Measurements from ENCODE around the gene POLR2H.

Gene POLR2H

DNA sequence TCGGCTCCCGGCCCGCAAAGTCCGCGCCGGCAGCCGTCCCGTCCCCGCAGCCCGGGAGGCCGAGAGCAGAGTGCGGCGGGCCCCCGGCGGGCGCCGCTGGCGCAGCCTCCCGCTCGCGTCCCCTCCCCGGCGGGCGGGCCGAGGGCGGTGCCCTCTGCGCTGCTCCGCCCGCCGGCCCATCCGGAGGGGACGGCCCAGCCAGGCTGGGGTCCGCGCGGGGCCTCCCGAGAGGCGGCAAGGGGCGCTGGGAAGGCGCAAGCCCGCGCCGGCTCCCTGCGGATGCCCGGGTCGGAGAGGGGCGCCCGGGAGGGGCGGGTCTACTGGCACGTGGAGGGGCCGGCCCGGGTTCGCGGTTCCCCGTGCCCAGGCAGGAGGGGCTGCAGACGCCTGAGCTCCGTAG is at the start of gene POLR2H, which contains the start of gene CLCN2:
TSS of gene POLR2H (plus strand) at position 179 of the 400 bp plus-strand sequence. CDS start 1,783 bp downstream, outside the sequence.
TSS of gene CLCN2 (minus strand) at position 74 of the 400 bp plus-strand sequence. CDS start 126 bp downstream, outside the sequence.
- DNase-seq = peak in 44 of 51 donors; percentile 34 to 83 (median 67)

DNA sequence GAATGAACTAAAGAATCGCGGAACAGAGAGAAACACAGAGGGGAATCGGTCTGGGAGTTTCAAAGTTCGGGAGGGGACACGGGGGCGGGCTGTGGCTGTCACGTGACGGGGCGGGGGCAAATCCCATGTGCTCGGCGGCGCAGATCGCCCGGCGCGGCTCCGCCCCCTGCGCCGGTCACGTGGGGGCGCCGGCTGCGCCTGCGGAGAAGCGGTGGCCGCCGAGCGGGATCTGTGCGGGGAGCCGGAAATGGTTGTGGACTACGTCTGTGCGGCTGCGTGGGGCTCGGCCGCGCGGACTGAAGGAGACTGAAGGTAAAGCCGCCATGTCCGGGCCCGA is 47.2 kb upstream of the POLR2H start, which contains the start of gene EIF4G1:
TSS of gene EIF4G1 (plus strand) at position 244 of the 337 bp plus-strand sequence. CDS start 1,191 bp downstream, outside the sequence.
- DNase-seq = peak; percentile 54 to 95 (median 88)

DNA sequence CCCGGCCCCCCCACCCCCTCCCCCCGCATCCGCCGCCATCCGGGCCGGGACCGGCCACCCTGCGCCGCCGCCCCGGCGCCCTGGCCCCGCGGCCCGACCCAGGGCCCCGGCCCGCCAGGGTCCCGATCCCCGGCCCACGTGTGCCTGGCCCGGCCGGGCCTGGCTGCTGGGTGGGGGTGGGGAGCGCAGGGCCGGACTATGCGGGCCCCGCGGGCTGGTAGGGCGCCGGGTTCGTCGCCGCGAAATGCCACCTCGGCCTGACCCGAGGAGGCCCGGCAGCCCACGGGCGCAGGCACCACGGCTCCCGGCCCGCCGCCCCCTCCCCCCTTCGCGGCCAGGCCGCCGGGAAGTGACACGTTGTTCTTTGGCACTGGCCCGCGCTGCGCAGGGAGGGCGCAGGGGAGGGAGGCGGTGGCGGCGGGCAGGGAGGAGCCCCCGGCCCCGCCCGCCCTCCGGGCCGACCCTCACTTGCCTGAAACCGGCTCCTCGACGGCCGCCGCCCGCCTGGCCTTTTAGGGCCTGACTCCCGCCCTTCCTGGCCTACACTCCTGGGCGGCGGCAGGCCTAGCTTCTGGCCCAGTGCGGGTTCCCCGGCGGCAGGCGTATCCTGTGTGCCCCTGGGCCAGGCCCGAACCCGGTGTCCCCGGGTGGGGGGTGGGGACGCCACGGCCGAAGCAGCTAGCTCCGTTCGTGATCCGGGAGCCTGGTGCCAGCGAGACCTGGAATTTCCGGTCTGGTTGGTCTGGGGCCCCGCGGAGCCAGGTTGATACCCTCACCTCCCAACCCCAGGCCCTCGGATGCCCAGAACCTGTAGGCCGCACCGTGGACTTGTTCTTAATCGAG is 46.6 kb upstream of the POLR2H start:
- peak in 44 of 51 donors; percentile 26 to 78 (median 54) for DNase-seq

DNA sequence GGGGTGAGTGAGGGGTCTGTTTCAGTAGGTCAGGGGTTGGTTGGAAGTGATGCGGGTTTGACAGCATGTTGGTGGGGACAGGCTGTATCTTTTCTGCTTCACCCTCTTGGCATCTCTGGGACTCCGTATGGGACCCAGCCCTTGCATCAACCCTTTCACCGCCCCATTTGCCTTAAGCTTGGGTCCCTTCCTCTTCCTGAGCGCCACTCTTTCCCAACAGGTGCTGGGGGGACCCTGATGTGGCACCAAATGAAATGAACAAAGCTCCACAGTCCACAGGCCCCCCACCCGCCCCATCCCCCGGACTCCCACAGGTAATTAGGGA is 46.0 kb upstream of the POLR2H start:
- DNase-seq = peak in 1 of 51 donors; percentile 50

DNA sequence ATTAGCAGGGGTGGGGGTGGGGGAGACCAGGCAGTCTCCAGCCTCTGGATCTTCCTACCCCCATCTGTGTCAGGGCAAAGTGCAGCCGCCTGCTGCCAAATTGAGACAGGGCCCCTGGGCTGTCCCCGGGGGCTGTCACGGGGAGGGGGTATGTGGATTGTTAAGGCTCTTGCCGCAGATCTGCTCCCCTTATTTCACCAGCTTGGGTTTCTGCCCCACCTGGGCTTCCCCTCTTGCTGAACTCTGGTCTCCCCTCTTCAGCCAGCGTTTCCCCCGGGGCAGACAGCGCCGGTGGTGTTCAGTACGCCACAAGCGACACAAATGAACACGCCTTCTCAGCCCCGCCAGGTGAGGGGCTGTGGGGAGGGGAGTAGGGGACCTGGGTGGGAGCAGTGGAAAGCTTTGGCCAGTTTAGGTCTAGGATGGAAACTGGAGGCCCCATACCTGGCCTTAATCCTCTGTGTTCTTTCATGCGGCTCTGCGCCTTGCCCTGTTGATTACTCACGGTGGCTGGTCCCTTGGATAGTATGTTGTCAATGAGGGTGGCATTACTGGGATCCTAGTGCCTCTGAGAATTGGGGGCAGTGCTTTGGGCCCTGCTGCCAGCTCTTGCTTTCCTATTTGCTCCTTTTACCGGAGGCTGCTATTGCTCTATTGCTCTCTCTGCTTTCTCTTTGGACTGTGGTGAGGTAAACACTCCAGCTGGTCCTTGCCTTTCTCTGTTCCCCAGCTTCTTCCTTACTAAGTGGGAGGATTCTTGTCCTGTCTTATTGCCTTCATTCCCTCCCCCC is 45.4 kb upstream of the POLR2H start:
- peak in 2 of 51 donors; percentile 4 to 13 for DNase-seq

DNA sequence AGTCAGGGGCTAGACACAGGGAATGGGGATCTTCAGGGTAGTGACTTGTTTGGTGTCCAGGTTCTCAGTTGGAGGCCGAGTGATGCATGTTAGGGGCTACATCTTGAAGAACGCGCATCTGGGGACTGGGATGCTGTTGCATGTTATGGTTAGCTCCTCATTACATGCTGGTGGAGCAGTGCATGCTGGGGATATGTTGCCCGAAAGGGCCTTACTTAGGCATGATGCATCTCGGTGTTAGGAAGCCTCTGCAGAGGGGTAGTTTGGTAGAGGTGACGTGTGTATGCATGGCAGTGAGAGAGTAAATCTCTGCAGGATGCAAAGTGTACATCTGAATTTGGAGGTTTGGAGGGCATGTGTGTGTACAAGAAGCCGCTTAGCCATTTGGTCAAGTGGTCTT is 44.7 kb upstream of the POLR2H start:
- DNase-seq = no peak

DNA sequence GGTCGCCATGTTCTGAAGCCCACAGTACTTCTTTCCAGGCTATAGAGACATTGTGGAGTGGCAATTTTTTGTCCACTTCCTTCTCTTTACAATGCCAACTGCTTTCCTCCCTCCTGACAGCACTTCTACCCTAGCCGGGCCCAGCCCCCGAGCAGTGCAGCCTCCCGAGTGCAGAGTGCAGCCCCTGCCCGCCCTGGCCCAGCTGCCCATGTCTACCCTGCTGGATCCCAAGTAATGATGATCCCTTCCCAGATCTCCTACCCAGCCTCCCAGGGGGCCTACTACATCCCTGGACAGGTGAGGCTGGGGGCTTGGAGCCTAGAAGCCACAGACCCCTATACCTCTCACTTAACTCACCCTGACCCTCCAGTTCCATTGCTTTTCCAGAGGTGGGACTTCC is 44.3 kb upstream of the POLR2H start:
- no peak for DNase-seq

DNA sequence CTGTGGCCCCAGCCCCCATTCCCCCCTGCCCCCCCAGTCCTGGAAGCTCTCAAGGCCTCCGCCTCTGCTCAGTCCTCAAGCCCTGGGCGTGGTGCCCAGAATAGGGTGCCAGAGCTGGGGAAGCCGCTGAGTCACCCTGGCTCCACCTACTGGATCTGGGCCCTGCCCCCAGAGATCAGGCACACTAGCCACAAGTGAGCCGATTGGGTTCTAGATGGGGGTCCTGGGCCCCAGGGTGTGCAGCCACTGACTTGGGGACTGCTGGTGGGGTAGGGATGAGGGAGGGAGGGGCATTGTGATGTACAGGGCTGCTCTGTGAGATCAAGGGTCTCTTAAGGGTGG is 41.4 kb upstream of the POLR2H start:
- DNase-seq = peak; percentile 24 to 97 (median 88)

DNA sequence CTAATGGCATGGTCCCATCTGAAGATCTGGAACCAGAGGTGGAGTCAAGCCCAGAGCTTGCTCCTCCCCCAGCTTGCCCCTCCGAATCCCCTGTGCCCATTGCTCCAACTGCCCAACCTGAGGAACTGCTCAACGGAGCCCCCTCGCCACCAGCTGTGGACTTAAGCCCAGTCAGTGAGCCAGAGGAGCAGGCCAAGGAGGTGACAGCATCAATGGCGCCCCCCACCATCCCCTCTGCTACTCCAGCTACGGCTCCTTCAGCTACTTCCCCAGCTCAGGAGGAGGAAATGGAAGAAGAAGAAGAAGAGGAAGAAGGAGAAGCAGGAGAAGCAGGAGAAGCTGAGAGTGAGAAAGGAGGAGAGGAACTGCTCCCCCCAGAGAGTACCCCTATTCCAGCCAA is 39.8 kb upstream of the POLR2H start:
- DNase-seq = no peak

DNA sequence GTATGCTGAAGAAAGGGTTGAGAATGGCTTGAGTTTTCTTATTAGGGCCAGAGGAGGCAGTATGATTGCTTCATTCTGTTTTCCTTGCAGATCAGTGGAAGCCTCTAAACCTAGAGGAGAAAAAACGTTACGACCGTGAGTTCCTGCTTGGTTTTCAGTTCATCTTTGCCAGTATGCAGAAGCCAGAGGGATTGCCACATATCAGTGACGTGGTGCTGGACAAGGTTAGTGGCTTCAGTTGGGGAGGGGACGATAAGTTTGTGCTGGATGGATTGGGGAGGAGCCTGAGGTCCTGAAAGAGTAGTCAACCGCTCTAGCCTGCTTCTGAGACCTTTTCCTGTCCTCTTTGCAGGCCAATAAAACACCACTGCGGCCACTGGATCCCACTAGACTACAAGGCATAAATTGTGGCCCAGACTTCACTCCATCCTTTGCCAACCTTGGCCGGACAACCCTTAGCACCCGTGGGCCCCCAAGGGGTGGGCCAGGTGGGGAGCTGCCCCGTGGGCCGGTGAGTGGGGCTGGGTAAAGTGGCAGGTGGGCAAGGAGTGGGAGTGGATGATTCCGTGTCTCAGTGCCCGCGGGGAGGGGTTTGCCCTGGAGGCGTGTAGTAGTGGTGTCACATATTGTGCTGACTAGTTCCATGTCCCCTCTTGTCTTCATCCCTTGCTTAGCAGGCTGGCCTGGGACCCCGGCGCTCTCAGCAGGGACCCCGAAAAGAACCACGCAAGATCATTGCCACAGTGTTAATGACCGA is 38.6 kb upstream of the POLR2H start:
- DNase-seq = no peak

DNA sequence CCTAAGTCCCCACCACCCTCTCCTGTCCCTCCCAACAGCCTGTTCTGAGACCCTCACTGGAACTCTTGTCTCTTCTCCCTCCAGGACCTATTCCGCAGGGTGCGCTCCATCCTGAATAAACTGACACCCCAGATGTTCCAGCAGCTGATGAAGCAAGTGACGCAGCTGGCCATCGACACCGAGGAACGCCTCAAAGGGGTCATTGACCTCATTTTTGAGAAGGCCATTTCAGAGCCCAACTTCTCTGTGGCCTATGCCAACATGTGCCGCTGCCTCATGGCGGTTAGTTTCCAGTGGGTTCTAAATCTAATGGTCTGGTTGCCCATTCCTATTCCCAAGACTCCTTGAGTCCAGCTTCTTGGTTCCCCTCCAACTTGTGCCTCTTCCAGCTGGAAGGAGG is 37.8 kb upstream of the POLR2H start:
- DNase-seq = no peak

DNA sequence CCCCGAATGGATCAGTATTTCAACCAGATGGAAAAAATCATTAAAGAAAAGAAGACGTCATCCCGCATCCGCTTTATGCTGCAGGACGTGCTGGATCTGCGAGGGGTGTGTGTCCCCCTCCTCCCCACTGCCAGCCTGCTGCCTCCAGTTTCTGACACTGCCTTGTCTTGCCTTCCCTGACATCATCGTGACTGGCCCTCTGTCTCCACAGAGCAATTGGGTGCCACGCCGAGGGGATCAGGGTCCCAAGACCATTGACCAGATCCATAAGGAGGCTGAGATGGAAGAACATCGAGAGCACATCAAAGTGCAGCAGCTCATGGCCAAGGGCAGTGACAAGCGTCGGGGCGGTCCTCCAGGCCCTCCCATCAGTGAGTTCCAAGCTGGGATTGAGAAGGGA is 36.2 kb upstream of the POLR2H start:
- no peak for DNase-seq

DNA sequence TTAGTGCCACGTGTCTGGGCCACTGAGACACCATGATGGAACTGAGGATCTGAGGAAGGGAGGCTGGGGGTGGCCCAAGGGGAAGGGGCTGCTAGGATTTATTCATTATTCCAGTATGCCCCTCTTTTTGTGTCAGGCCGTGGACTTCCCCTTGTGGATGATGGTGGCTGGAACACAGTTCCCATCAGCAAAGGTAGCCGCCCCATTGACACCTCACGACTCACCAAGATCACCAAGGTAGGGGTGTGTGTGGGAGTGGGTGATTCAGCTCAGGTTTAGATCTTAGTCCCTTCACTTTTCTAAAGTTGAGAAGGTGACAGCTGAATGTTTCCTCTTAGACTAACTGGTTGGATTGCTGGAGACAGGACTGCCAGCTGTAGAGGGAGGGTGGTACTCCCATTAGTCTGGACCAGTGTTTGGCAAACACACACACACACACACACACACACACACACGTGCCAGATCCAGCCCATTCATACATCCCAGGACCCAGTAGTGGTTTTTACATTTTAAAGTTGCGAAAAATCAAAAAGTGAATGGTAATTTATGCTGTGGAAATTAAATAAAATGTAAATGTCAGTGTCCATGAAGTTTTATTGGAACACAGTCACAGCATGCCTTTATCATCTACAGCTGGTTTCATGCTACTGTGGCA is 35.7 kb upstream of the POLR2H start:
- DNase-seq = no peak

DNA sequence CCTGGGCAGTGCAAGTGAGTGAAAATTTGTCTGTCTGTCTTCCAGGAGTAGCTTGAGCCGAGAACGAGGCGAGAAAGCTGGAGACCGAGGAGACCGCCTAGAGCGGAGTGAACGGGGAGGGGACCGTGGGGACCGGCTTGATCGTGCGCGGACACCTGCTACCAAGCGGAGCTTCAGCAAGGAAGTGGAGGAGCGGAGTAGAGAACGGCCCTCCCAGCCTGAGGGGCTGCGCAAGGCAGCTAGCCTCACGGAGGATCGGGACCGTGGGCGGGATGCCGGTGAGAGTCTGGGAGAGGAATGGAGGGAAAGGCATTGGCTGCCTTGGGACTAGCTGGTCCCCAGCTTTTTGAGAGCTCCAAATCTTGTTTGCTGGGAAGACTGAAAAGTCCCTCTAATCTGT is 34.3 kb upstream of the POLR2H start:
- DNase-seq = no peak

DNA sequence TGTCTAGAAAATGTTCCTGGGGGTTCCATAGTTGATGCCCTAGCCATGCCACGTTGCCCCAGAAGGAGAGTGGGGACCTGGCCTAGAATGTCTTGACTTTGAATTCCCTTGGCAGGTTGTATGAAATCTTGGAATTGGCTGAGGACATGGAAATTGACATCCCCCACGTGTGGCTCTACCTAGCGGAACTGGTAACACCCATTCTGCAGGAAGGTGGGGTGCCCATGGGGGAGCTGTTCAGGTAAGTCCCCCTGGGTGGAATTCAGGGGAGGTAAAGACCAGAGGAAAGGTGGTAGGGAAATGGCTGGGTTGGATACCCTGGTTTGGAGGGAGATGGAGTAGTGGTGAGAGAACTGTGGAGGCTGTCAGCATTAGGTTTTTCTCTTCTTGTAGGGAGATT is 33.0 kb upstream of the POLR2H start:
- no peak for DNase-seq

DNA sequence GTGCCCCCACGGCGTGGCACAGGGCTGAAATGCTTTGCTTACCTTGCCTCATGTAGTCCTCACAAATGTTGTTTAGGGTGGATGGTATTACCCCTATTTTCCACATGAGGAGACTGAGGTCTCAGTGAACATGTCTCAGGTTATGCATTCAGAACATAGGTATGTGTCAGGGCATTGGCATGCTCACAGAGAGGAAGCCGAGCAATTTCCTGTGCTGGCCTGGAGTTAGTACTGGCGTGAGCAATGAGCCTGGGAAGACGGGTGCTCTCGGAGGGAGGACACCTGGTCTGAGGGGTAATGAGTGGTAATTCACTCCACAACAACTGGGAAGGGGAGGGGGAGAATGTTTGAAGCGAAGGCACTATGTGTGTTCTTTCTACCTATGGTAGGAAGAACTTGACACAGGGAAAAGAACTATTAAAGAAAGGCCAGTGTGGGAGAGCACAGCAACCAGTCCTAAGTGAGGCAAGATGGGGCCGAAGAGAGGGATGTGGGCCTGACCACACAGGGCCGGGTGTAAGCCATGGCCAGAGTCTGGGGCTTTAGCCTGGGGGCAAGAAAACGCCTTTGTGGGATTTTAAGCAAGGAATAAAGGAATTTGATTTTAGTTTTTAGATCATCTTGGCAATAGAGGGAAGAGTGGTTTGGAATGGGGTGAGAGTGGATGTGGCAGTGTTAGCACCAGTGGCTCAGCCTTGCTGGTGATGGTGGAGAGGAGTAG is 29.0 kb upstream of the POLR2H start:
- no peak for DNase-seq

DNA sequence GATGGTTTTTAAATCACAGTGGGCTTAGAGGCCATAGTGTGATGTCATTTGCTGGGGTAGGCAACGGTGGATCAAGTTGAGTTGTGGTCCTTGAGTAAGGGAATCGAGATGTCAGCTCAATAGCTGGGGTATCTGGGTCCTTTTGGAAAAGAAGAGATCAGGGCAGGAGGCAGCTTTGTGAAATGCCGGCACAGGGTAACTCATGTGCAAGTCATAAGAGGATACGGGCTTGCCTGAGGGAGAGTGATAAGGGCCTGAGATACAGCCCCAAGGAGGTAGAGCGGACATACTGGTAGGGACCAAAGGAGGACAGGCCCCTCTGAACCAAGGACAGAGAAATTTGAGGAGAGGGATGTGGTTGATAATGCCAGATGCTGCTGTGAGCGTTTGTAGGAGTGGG is 28.3 kb upstream of the POLR2H start:
- DNase-seq = no peak

DNA sequence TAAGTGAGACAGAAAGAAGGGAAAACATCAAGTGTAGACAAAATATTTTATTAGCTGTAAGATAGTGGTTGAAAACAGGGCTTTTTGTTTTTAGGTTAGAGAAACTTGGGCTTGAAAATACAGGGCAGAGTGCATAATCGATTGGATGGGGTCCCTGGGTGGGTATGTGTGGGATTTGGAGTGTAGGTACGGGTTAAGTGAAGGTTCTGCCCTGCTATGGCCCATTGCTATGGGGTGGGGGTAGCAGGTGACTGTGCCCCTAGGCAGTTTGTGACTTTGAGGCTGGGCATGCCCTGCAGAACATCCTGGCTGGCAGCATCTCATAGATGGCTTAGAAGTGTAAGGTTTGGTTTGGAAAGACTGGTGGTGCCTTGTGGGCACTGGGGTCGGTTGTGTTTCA is 27.8 kb upstream of the POLR2H start:
- DNase-seq = no peak

DNA sequence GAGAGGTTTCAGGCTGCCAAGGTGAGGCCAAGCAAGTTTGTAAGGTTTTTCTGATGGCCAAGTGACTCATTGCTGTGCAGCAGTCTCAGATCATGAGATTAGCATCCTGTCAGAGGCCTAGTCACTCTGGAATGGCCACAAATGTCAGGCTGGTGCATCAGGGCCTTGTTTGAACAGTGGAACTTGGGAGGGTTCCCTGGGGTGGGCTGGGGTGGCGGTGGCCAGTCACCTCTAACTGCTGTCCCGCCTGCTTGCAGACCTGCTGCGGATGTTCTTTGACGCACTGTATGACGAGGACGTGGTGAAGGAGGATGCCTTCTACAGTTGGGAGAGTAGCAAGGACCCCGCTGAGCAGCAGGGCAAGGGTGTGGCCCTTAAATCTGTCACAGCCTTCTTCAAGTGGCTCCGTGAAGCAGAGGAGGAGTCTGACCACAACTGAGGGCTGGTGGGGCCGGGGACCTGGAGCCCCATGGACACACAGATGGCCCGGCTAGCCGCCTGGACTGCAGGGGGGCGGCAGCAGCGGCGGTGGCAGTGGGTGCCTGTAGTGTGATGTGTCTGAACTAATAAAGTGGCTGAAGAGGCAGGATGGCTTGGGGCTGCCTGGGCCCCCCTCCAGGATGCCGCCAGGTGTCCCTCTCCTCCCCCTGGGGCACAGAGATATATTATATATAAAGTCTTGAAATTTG is 26.9 kb upstream of the POLR2H start:
- DNase-seq = no peak

DNA sequence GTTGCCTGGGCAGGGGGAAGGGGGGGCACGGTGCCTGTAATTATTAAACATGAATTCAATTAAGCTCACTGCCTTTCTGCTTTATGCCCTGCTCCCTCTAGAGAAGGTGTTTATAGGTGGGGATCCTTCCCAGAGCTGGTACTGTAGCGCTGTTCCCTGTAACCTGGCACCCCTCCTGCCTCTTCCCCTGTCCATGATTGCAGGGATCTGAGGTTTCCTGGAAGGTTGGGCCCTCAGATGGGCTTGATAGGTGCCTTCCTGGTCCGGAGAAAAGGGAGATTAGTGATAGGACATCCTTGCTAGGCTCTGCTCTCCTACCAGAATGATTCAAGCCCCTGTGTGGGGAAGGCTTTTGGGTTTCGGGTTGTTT is 26.2 kb upstream of the POLR2H start:
- no peak for DNase-seq
